Activated T-cell treated with anti-CD3 and anti-CD28 coated beads, Interleukin-2, amount 50 U/mL, for 4 hours (primary cell): ENCODE results near the gene COMMD4. TPM values are rescaled to one million over a fixed set of nuclear protein-coding genes. Genes with fewer than 3 reads are reported as not detected.
"Not testable (repeated sequence)": the region's sequence is repeated elsewhere in the genome, so short reads cannot be mapped to it uniquely, and the experiment has no call there.

Experiments used
- ATAC-seq, 2 donors: fragments of 200-7000 bp; cut with Tn5 transposase; one replicate each; pipeline ENCODE4 v1.10.0; 2021
- DNase-seq: peaks from one replicate; pipeline ENCODE4 v3.0.0-alpha.2; 2020
- H3K27me3 Mint-ChIP-seq: one replicate; pipeline ENCODE4 v1.8.0; 2021; ENCODE audit warnings: low read depth, mixed read lengths
- H3K36me3 Mint-ChIP-seq: one replicate; pipeline ENCODE4 v1.8.0; 2022; ENCODE audit warnings: mixed read lengths; ENCODE audit not compliant: insufficient read depth
- H3K4me1 Mint-ChIP-seq: one replicate; pipeline ENCODE4 v1.8.0; 2021; ENCODE audit warnings: low read depth, mixed read lengths
- H3K4me3 Mint-ChIP-seq: one replicate; pipeline ENCODE4 v1.8.0; 2021; ENCODE audit warnings: mild to moderate bottlenecking, moderate library complexity, mixed read lengths
- H3K9me3 Mint-ChIP-seq: one replicate; pipeline ENCODE4 v1.8.0; 2021; ENCODE audit warnings: mixed read lengths
- total RNA-seq, 3 donors: library from RNA; stranded (reverse); gene quantifications; one replicate each; pipeline ENCODE4 v1.2.1, GENCODE V29; 2021

The COMMD4 gene
- 10 to 100 TPM; 78.3 to 84.4 (median 79.9) TPM for total RNA-seq

GRCh38 chr15:75335705-75336355 lies at the start of gene COMMD4:
Gene COMMD4, plus strand, starts transcription at chr15:75336063. Its CDS starts 27 bp downstream, at chr15:75336090.
- H3K4me1 Mint-ChIP-seq: peaks cover 20% of the 10 kb centered on the region
- no peaks in the 10 kb centered on the region for H3K9me3 Mint-ChIP-seq
- DNase-seq (peak; percentile 54), ATAC-seq (peak; percentile 86 to 89)
- no peaks in the 10 kb centered on the region for H3K27me3 Mint-ChIP-seq
- H3K36me3 Mint-ChIP-seq: peaks cover 10% of the 10 kb centered on the region
- H3K4me3 Mint-ChIP-seq: peak within 1 kb of the TSS; percentile 90

GRCh38 chr15:75293660-75294059 lies 42.2 kb upstream of the COMMD4 start:
- H3K27me3 Mint-ChIP-seq, H3K9me3 Mint-ChIP-seq, H3K4me1 Mint-ChIP-seq, ATAC-seq, H3K4me3 Mint-ChIP-seq, H3K36me3 Mint-ChIP-seq, DNase-seq: not testable (repeated sequence)

GRCh38 chr15:75298541-75299310 lies 37.1 kb upstream of the COMMD4 start:
- DNase-seq, H3K36me3 Mint-ChIP-seq: not testable (repeated sequence)

GRCh38 chr15:75299311-75299688 lies 36.6 kb upstream of the COMMD4 start:
- H3K27me3 Mint-ChIP-seq: peaks cover 10% of the 10 kb centered on the region
- DNase-seq (peak; percentile 58), ATAC-seq (peak; percentile 93 to 94)
- H3K9me3 Mint-ChIP-seq, H3K36me3 Mint-ChIP-seq, H3K4me1 Mint-ChIP-seq, H3K4me3 Mint-ChIP-seq: not testable (repeated sequence)

More at GRCh38 chr15:75298541-75299310, 37.1 kb upstream of the COMMD4 start:
- H3K4me1 Mint-ChIP-seq, H3K4me3 Mint-ChIP-seq, H3K27me3 Mint-ChIP-seq, H3K9me3 Mint-ChIP-seq: not testable (repeated sequence)
- peak; percentile 96 to 98 for ATAC-seq

GRCh38 chr15:75300026-75300425 lies 35.8 kb upstream of the COMMD4 start:
- DNase-seq, H3K4me1 Mint-ChIP-seq, H3K36me3 Mint-ChIP-seq, H3K9me3 Mint-ChIP-seq, ATAC-seq, H3K4me3 Mint-ChIP-seq: not testable (repeated sequence)
- H3K27me3 Mint-ChIP-seq: peaks cover 15% of the 10 kb centered on the region

- Mint-ChIP-seq H3K27me3 (peaks cover 26% of the 10 kb centered on the region), H3K36me3 (no peaks in the 10 kb centered on the region), H3K9me3 (no peaks in the 10 kb centered on the region), H3K4me3 (no peak overlapping the region), H3K4me1 (no peaks in the 10 kb centered on the region)
- no peak for DNase-seq
- no peak for ATAC-seq
Measured at GRCh38 chr15:75302318-75302717, 33.5 kb upstream of the COMMD4 start.

- peaks cover 29% of the 10 kb centered on the region for H3K27me3 Mint-ChIP-seq
- not testable (repeated sequence) for H3K4me3 Mint-ChIP-seq, DNase-seq, ATAC-seq, H3K4me1 Mint-ChIP-seq, H3K9me3 Mint-ChIP-seq, H3K36me3 Mint-ChIP-seq
Measured at GRCh38 chr15:75302753-75303152, 33.1 kb upstream of the COMMD4 start.

GRCh38 chr15:75306188-75306587 lies 29.7 kb upstream of the COMMD4 start:
- DNase-seq (no peak), ATAC-seq (no peak)
- no peaks in the 10 kb centered on the region for H3K9me3 Mint-ChIP-seq
- H3K4me3 Mint-ChIP-seq: no peak overlapping the region
- no peaks in the 10 kb centered on the region for H3K4me1 Mint-ChIP-seq
- no peaks in the 10 kb centered on the region for H3K36me3 Mint-ChIP-seq
- peaks cover 35% of the 10 kb centered on the region for H3K27me3 Mint-ChIP-seq

- H3K9me3 Mint-ChIP-seq: no peaks in the 10 kb centered on the region
- ATAC-seq (peak; percentile 50 to 60), DNase-seq (no peak)
- no peaks in the 10 kb centered on the region for H3K4me1 Mint-ChIP-seq
- H3K36me3 Mint-ChIP-seq: no peaks in the 10 kb centered on the region
- peaks cover 35% of the 10 kb centered on the region for H3K27me3 Mint-ChIP-seq
- H3K4me3 Mint-ChIP-seq: no peak overlapping the region
Measured at GRCh38 chr15:75307778-75308390, 28.0 kb upstream of the COMMD4 start.

- Mint-ChIP-seq H3K4me3 (no peak overlapping the region), H3K9me3 (no peaks in the 10 kb centered on the region), H3K36me3 (no peaks in the 10 kb centered on the region), H3K27me3 (peaks cover 25% of the 10 kb centered on the region), H3K4me1 (no peaks in the 10 kb centered on the region)
- ATAC-seq (no peak), DNase-seq (no peak)
Measured at GRCh38 chr15:75309711-75310110, 26.2 kb upstream of the COMMD4 start.

- ATAC-seq, H3K4me1 Mint-ChIP-seq, H3K9me3 Mint-ChIP-seq, H3K36me3 Mint-ChIP-seq, H3K4me3 Mint-ChIP-seq, DNase-seq: not testable (repeated sequence)
- H3K27me3 Mint-ChIP-seq: peaks cover 11% of the 10 kb centered on the region
Measured at GRCh38 chr15:75312548-75312947, 23.3 kb upstream of the COMMD4 start.

- ATAC-seq (no peak), DNase-seq (no peak)
- H3K4me1 Mint-ChIP-seq: no peaks in the 10 kb centered on the region
- no peaks in the 10 kb centered on the region for H3K9me3 Mint-ChIP-seq
- peaks cover 5% of the 10 kb centered on the region for H3K27me3 Mint-ChIP-seq
- H3K36me3 Mint-ChIP-seq: no peaks in the 10 kb centered on the region
- no peak overlapping the region for H3K4me3 Mint-ChIP-seq
Measured at GRCh38 chr15:75313116-75313845, 22.6 kb upstream of the COMMD4 start.

GRCh38 chr15:75314552-75315290 lies 21.1 kb upstream of the COMMD4 start:
- ATAC-seq: no peak
- Mint-ChIP-seq H3K27me3 (no peaks in the 10 kb centered on the region), H3K4me1 (no peaks in the 10 kb centered on the region), H3K9me3 (no peaks in the 10 kb centered on the region), H3K4me3 (no peak overlapping the region), H3K36me3 (no peaks in the 10 kb centered on the region)
- DNase-seq: no peak
